Measurements from ENCODE around the gene SIGLEC14. TPM values are rescaled to one million over a fixed set of nuclear protein-coding genes. Genes with fewer than 3 reads are reported as not detected.
"Not testable (repeated sequence)": the region's sequence is repeated elsewhere in the genome, so short reads cannot be mapped to it uniquely, and the experiment has no call there.

The SIGLEC14 gene
- total RNA-seq (2014; rRNA removed; shearing (Covaris generic)), result not detected in 2 replicates

GRCh38 chr19:51646730-51647129, at the start of gene SIGLEC14:
SIGLEC14 (minus strand) TSS chr19:51646825; CDS start chr19:51646759, 66 bp downstream.
- in situ Hi-C loops (cut with HindIII; ENCODE audit: low sequenced_read_pairs); DNase-seq (ENCODE audit: low spot score): not testable (repeated sequence)

GRCh38 chr19:51695702-51696315, 49.2 kb upstream of the SIGLEC14 start:
- in situ Hi-C loops (cut with HindIII; ENCODE audit: low sequenced_read_pairs), result no loop called here

GRCh38 chr19:51695088-51695487, 48.5 kb upstream of the SIGLEC14 start:
- in situ Hi-C loops (cut with HindIII; ENCODE audit: low sequenced_read_pairs), result no loop called here
- DNase-seq (ENCODE audit: low spot score), result no peak

More at GRCh38 chr19:51695702-51696315, 49.2 kb upstream of the SIGLEC14 start:
- no peak for DNase-seq (ENCODE audit: low spot score)

- DNase-seq (ENCODE audit: low spot score), result no peak
- in situ Hi-C loops (cut with HindIII; ENCODE audit: low sequenced_read_pairs), result no loop called here
These were observed 47.9 kb upstream of the SIGLEC14 start for GRCh38 chr19:51694318-51695085.

GRCh38 chr19:51693819-51694218, 47.2 kb upstream of the SIGLEC14 start:
- in situ Hi-C loops (cut with HindIII; ENCODE audit: low sequenced_read_pairs), result no loop called here
- DNase-seq (ENCODE audit: low spot score), result no peak

GRCh38 chr19:51693260-51693659, 46.6 kb upstream of the SIGLEC14 start, which contains the start of gene SPACA6:
SPACA6 (plus strand) TSS chr19:51693330; CDS start chr19:51693527, 197 bp downstream.
- in situ Hi-C loops (cut with HindIII; ENCODE audit: low sequenced_read_pairs), result no loop called here
- DNase-seq (ENCODE audit: low spot score), result no peak

GRCh38 chr19:51692468-51692867, 45.8 kb upstream of the SIGLEC14 start:
- in situ Hi-C loops (cut with HindIII; ENCODE audit: low sequenced_read_pairs), result no loop called here

GRCh38 chr19:51691584-51692428, 45.2 kb upstream of the SIGLEC14 start:
- in situ Hi-C loops (cut with HindIII; ENCODE audit: low sequenced_read_pairs), result no loop called here
- DNase-seq (ENCODE audit: low spot score), result peak; percentile 34

More at GRCh38 chr19:51692468-51692867, 45.8 kb upstream of the SIGLEC14 start:
- no peak for DNase-seq (ENCODE audit: low spot score)

- in situ Hi-C loops (cut with HindIII; ENCODE audit: low sequenced_read_pairs), result no loop called here
- peak; percentile 60 for DNase-seq (ENCODE audit: low spot score)
These were observed 44.5 kb upstream of the SIGLEC14 start for GRCh38 chr19:51691074-51691583.

- peak; percentile 68 for DNase-seq (ENCODE audit: low spot score)
- in situ Hi-C loops (cut with HindIII; ENCODE audit: low sequenced_read_pairs), result no loop called here
These were observed 43.9 kb upstream of the SIGLEC14 start for GRCh38 chr19:51690454-51691073.

GRCh38 chr19:51689751-51690453, 43.3 kb upstream of the SIGLEC14 start:
- peak; percentile 46 for DNase-seq (ENCODE audit: low spot score)
- in situ Hi-C loops (cut with HindIII; ENCODE audit: low sequenced_read_pairs), result no loop called here

GRCh38 chr19:51688671-51689571, 42.3 kb upstream of the SIGLEC14 start:
- peak; percentile 98 for DNase-seq (ENCODE audit: low spot score)

GRCh38 chr19:51687791-51688670, 41.4 kb upstream of the SIGLEC14 start:
- in situ Hi-C loops (cut with HindIII; ENCODE audit: low sequenced_read_pairs), result no loop called here
- DNase-seq (ENCODE audit: low spot score), result peak; percentile 67

More at GRCh38 chr19:51688671-51689571, 42.3 kb upstream of the SIGLEC14 start:
- in situ Hi-C loops (cut with HindIII; ENCODE audit: low sequenced_read_pairs), result no loop called here

GRCh38 chr19:51686171-51686570, 39.5 kb upstream of the SIGLEC14 start:
- DNase-seq (ENCODE audit: low spot score), result no peak
- in situ Hi-C loops (cut with HindIII; ENCODE audit: low sequenced_read_pairs), result no loop called here

- no peak for DNase-seq (ENCODE audit: low spot score)
- in situ Hi-C loops (cut with HindIII; ENCODE audit: low sequenced_read_pairs), result no loop called here
These were observed 34.8 kb upstream of the SIGLEC14 start for GRCh38 chr19:51681286-51681941.

GRCh38 chr19:51680474-51680873, 33.8 kb upstream of the SIGLEC14 start:
- no peak for DNase-seq (ENCODE audit: low spot score)
- in situ Hi-C loops (cut with HindIII; ENCODE audit: low sequenced_read_pairs), result no loop called here
